Astrocyte of the cerebellum (primary cell): ENCODE results near the gene SLFN12L.

Source experiments
- DNase-seq: peaks from one replicate; pipeline ENCODE4 v3.0.0-alpha.2; 2011; ENCODE audit warnings: low read depth
- H3K4me3 ChIP-seq: 2 replicates; pipeline ENCODE4 v1.5.1; 2011; ENCODE audit warnings: mild to moderate bottlenecking, low read depth, low read length, moderate library complexity
- in situ Hi-C: cut with HindIII; loops from 2 replicates; pipeline ENCODE4 v1.10.0; 2017; ENCODE audit warnings: low sequenced_read_pairs
- TF ChIP-seq, protein P1 (sequence below): IDR thresholded peaks from 2 replicates; pipeline ENCODE4 v1.5.1; 2012; ENCODE audit warnings: low read length, low read depth, moderate library complexity, mild to moderate bottlenecking; ENCODE audit errors: missing control alignments

SLFN12L gene

DNA sequence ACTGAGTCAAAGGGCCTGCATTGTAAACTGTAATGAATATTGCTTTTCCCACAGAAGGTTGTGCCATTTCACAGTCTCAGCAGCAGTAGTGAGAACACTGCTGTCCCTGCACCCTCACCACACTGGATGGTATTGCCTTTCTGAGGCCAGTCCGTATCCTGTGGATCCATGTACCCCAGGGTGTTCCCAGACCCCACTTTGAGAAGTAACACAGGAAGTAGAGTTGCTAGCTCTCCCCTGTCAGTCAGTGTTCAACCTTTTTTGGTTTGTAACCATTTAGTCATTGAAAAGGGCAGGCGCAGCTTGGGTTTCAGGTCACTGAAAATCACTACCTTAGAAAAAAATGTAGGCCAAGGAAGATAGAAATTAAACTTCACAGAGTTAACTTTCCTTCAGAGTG lies 37.9 kb downstream of the SLFN12L start:
- no peak for DNase-seq
- TF ChIP-seq, protein P1, sequence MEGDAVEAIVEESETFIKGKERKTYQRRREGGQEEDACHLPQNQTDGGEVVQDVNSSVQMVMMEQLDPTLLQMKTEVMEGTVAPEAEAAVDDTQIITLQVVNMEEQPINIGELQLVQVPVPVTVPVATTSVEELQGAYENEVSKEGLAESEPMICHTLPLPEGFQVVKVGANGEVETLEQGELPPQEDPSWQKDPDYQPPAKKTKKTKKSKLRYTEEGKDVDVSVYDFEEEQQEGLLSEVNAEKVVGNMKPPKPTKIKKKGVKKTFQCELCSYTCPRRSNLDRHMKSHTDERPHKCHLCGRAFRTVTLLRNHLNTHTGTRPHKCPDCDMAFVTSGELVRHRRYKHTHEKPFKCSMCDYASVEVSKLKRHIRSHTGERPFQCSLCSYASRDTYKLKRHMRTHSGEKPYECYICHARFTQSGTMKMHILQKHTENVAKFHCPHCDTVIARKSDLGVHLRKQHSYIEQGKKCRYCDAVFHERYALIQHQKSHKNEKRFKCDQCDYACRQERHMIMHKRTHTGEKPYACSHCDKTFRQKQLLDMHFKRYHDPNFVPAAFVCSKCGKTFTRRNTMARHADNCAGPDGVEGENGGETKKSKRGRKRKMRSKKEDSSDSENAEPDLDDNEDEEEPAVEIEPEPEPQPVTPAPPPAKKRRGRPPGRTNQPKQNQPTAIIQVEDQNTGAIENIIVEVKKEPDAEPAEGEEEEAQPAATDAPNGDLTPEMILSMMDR: no peak
- no peak overlapping the region for H3K4me3 ChIP-seq
- in situ Hi-C loops: no loop called here

DNA sequence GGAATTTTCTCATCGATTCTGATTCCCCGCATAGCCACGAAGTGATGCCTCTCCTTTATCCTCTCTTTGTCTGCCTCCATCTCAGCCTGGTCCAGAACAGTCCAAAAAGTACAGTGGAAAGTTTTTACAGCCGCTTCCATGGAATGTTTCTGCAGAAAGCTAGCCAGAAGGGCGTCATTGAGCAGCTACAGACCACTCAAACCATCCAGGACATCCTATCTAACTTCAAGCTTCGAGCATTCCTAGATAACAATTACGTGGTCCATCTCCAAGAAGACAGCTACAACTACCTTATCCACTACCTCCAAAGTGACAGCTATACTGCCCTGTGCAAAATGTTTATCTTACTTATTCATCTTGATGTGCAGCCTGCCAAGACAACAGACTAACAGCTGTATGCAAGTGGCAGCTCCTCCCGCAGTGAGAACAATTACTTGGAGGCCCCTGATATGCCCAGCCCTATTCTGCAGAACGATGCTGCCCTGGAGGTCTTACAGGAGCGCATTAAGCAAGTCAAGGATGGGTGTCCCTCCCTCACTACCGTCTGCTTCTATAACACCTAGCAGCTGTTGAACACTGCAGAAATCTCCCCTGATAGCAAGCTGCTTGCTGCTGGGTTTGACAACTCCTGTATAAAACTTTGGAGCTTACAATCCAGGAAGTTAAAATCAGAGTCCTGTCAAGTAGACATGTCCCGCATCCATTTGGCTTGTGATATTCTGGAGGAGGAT lies 38.9 kb downstream of the SLFN12L start:
- no peak overlapping the region for H3K4me3 ChIP-seq
- TF ChIP-seq, protein P1: no peak
- no peak for DNase-seq
- in situ Hi-C loops: no loop called here

DNA sequence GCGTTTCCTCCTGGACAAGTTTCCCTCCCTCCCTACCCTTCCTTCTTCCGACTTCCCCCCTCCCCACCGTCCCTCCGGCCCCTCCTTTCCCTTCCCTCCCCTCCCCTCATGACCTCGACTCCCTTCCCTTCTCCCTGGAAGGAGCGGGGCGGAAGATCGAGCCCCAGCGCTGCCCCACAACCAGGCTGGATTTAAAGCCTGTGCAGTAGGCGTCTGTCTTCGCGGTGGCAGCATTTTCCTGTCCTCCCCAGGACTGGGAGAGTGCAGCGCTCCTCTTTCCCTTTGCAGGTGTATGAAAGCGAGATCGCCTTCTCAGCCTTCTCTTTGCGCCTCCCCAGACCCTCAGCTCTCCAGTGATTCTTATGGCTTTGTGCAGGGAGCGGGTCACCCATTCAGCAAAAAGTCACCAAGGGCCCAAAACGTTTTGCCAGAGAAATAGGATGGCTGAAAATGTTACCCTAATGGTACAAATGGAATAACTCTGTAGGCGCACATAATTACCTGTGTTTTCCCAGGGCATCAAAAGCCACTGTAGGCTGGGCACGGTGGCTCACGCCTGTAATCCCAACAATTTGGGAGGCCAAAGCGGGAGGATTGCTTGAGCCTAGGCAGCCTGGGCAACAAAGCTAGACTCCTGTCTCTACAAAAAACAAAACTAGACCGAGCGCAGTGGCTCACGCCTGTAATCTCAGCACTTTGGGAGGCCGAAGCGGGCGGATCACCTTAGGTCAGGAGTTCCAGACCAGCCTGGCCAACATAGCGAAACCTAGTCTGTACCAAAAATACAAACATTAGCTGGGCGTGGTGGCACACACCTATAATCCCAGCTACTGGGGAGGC lies 40.8 kb downstream of the SLFN12L start:
- TF ChIP-seq, protein P1: no peak
- no peak for DNase-seq
- in situ Hi-C loops: no loop called here
- no peak overlapping the region for H3K4me3 ChIP-seq

DNA sequence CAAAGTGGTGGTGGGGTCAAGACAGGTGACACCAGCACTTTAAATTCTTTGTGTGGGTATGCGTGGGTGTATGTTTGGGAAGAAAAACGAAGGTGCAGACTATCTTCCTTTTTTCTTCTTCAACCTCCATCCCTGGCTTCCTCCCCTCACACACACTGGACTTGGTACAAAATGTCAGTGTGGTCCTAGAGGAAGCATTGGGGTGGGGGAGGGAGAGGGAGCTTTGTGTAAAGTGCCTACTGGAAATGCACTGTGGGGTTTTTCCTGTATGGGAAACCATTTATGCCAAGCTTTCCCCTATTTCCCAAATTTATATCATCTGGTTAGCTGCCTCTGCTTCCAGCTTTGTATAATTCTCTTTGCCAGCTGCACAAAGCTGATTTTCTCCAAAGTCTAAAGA lies 44.4 kb downstream of the SLFN12L start:
- DNase-seq: no peak
- H3K4me3 ChIP-seq: no peak overlapping the region
- in situ Hi-C loops: no loop called here
- TF ChIP-seq, protein P1: no peak

DNA sequence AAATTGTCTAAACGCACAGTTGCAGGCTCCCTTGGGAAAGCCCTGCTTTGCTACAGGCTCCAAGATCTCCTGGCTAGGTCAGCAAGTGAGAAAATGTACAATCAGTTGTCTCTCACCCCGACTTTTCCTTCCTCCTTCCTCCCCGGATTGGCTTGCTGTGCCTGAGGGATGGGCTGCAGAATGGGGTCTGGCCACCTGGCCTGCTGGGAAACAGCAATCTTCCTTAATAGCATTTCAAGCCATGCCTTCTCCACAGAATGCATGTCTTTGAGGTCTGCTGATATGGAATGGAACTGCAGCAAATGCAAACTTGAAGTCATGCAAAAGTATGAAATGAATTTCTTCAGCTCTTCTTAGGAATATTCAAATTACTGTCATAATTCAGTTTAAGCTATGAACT lies 46.1 kb downstream of the SLFN12L start:
- DNase-seq: no peak
- no peak overlapping the region for H3K4me3 ChIP-seq
- TF ChIP-seq, protein P1: no peak
- in situ Hi-C loops: no loop called here

DNA sequence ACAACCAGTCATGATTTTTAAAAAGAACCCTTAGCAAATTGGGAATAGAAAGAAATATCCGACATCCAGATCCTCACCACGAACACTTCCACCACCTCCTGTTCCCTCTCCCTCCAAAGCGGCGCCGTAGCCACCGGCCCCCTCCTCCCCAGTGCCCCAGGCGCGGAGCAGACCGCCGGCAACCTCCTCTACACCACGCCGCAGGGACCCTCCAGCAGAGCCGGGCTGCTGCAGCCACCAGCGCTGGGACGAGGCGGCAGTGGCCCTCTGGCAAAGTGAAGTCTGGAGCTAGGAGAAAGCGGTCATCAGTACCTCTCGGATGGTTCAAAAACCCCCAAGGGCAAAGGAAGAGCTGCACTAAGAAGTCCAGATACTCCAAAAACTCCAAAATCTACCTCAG lies 47.5 kb downstream of the SLFN12L start:
- TF ChIP-seq, protein P1: no peak
- in situ Hi-C loops: no loop called here
- no peak for DNase-seq
- no peak overlapping the region for H3K4me3 ChIP-seq
